ENCODE results near the gene ATRN. TPM values are rescaled to one million over a fixed set of nuclear protein-coding genes. Genes with fewer than 3 reads are reported as not detected.
"Not testable (repeated sequence)": the region's sequence is repeated elsewhere in the genome, so short reads cannot be mapped to it uniquely, and the experiment has no call there.

Gene ATRN
- total RNA-seq, 1 donor from 2014 or later: 31.6 TPM

- intact Hi-C loops (cut with DNase I): no loop called here
- DNase-seq: no peak
- H3K27ac ChIP-seq: peak overlapping the region; percentile 49
- peak; percentile 64 for ATAC-seq
- no peaks in the 10 kb centered on the region for H3K36me3 ChIP-seq
- no peaks in the 10 kb centered on the region for H3K9me3 ChIP-seq
- no peak for TF ChIP-seq CTCF (IDR thresholded peaks at IDR 0.05)
- H3K4me1 ChIP-seq: no peaks in the 10 kb centered on the region
- H3K4me3 ChIP-seq: peak overlapping the region; percentile 22
- H3K27me3 ChIP-seq: no peaks in the 10 kb centered on the region
Measured at GRCh38 chr20:3612795-3613572, 142.2 kb downstream of the ATRN start.

GRCh38 chr20:3613821-3614440 is 143.1 kb downstream of the ATRN start:
- TF ChIP-seq CTCF (IDR thresholded peaks at IDR 0.05): no peak
- no peaks in the 10 kb centered on the region for H3K4me1 ChIP-seq
- peak overlapping the region; percentile 17 for H3K4me3 ChIP-seq
- no peak for DNase-seq
- no peak overlapping the region for H3K27ac ChIP-seq
- H3K36me3 ChIP-seq: no peaks in the 10 kb centered on the region
- ATAC-seq: peak; percentile 13
- H3K27me3 ChIP-seq: no peaks in the 10 kb centered on the region
- intact Hi-C loops (cut with DNase I): no loop called here
- H3K9me3 ChIP-seq: no peaks in the 10 kb centered on the region

- DNase-seq (no peak), ATAC-seq (no peak)
- H3K9me3 ChIP-seq: no peaks in the 10 kb centered on the region
- TF ChIP-seq CTCF (IDR thresholded peaks at IDR 0.05): no peak
- peak overlapping the region; percentile 17 for H3K4me3 ChIP-seq
- peak overlapping the region; percentile 7 for H3K27ac ChIP-seq
- intact Hi-C loops (cut with DNase I): no loop called here
- H3K4me1 ChIP-seq: no peaks in the 10 kb centered on the region
- no peaks in the 10 kb centered on the region for H3K27me3 ChIP-seq
- H3K36me3 ChIP-seq: no peaks in the 10 kb centered on the region
Measured at GRCh38 chr20:3614466-3614865, 143.6 kb downstream of the ATRN start.

DNA sequence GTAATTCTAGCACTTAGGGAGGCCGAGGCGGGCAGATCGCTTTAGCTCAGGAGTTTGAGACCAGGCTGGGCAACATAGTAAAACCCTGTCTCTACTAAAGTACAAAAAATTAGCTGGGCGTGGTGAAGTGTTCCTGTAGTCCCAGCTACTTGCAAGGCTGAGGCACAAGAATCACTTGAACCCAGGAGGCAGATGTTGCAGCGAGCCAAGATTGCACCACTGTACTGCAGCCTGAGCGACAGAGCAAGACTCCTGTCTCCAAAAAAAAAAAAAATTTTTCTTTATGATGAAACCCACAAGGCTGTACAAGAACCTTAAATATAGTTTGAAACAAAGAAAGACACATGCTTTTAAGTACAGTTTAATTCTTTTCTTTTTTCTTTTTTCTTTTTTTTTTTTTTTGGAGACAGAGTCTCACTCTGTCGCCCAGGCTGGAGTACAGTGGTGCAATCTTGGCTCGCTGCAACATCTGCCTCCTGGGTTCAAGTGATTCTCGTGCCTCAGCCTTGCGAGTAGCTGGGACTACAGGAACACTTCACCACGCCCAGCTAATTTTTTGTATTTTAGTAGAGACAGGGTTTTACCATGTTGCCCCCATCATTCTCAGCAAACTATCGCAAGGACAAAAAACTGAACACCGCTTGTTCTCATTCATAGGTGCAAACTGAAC is 144.5 kb downstream of the ATRN start:
- H3K9me3 ChIP-seq; intact Hi-C loops (cut with DNase I); H3K36me3 ChIP-seq: not testable (repeated sequence)

GRCh38 chr20:3616250-3616649 is 145.4 kb downstream of the ATRN start:
- TF ChIP-seq CTCF (IDR thresholded peaks at IDR 0.05): no peak
- DNase-seq: peak; percentile 87
- peak; percentile 92 for ATAC-seq
- no peaks in the 10 kb centered on the region for H3K4me1 ChIP-seq
- no peak overlapping the region for H3K4me3 ChIP-seq
- H3K9me3 ChIP-seq: no peaks in the 10 kb centered on the region
- no peaks in the 10 kb centered on the region for H3K27me3 ChIP-seq
- H3K27ac ChIP-seq: no peak overlapping the region
- intact Hi-C loops (cut with DNase I): no loop called here
- peaks cover 3% of the 10 kb centered on the region for H3K36me3 ChIP-seq

More for the DNA sequence above, 144.5 kb downstream of the ATRN start:
- peak overlapping the region; percentile 7 for H3K27ac ChIP-seq
- H3K27me3 ChIP-seq, H3K4me1 ChIP-seq, ATAC-seq, DNase-seq, H3K4me3 ChIP-seq: not testable (repeated sequence)

- TF ChIP-seq CTCF (IDR thresholded peaks at IDR 0.05): no peak
- no peak overlapping the region for H3K27ac ChIP-seq
- H3K36me3 ChIP-seq: peaks cover 3% of the 10 kb centered on the region
- H3K4me3 ChIP-seq: no peak overlapping the region
- H3K27me3 ChIP-seq: no peaks in the 10 kb centered on the region
- no peak for DNase-seq
- H3K4me1 ChIP-seq: no peaks in the 10 kb centered on the region
- intact Hi-C loops (cut with DNase I): no loop called here
- no peak for ATAC-seq
- no peaks in the 10 kb centered on the region for H3K9me3 ChIP-seq
Measured at GRCh38 chr20:3621111-3621510, 150.3 kb downstream of the ATRN start.
